Stimulated activated CD4-positive, alpha-beta T cell treated with anti-CD3 and anti-CD28 coated beads, Interleukin-15, amount 100 ng/mL, for 48 hours (primary cell): ENCODE data around the gene DNAJB6.

ENCODE experiments used
- DNase-seq, 2 donors: peaks; one replicate each; pipeline ENCODE4 v3.0.0-alpha.2; 2020; ENCODE audit warnings: low read depth in 2 of 2

DNAJB6 gene

DNA sequence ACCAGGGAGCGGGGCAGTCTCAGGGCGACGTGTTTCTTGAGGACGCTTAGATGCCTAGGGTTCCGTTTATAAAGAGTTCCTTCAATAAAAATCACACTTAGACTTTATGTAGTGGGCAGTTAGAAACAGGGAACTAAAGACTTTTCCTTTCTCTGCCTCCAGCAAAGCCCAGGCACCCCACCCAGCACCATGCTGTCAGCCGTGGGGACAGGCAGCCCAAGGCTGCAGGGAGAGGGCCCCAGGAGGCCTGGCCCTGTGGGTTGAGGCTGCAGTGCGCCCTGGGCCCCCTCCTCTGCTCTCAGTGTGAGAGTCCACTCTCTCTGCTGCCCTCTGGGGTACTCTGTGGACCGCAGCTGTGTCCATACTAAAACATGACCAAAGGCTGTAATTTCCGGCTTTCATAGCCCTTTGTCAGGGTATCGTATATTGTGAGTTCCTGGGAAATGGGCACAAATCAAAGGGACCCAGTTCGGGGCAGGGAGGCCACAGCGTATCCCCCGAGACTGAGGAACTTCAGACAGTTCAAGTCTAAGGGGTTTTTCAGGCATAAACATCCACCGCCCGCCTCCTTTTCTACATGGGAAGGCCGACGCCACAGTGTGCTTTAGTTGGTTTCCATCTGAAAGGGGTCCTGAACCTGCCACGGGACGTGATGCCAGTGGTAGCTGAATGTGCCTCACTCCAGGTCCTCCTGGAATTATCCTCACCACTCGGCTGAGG, 59.7 kb downstream of the DNAJB6 start:
- no peak for DNase-seq

GRCh38 chr7:157397036-157397720, 60.4 kb downstream of the DNAJB6 start:
- no peak for DNase-seq

- no peak for DNase-seq
Measured at GRCh38 chr7:157397731-157398691, 61.2 kb downstream of the DNAJB6 start.

- no peak for DNase-seq
Measured at GRCh38 chr7:157399086-157399687, 62.4 kb downstream of the DNAJB6 start.

- DNase-seq = no peak
Measured at GRCh38 chr7:157400171-157400860, 63.5 kb downstream of the DNAJB6 start.

DNA sequence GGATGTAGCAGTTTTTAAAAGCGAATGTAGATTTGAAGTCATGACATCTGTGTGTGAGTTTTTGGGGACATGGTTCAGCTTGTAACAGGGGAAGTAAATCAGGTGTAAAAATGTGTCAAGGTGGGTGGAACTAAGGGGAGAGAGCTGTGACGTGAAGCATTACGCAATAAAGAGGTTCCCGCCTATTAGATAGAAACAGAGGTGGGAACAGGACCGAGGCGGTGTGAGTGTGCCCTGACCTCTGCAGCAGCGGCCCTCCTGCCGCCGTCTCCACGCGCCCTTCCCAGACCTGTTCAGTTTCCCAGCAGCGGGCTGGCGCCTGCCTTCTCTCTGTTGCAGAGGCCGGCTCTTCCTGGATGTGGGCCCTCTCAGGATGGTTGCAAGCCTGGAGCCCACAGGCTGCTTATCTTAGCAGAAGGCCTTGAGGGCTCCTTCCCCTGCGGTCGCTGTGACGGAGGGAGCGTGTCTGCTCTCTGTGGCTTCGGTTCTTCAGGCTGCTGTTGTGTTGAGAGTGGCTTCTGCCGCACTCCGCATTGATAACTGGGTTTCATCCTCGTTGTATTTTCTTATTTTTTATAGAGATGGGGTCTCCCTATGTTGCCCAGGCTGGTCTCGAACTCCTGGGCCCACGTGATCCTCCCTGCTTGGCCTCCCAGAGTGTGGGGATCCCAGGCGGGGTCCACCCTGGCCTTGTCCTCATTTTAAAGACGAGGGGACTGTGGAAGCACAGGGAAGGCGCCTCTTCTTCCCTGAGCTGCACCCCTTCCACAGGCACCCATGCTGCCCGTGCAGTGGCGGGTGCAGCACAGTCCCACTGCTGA, 65.0 kb downstream of the DNAJB6 start:
- DNase-seq = no peak

GRCh38 chr7:157402388-157402703, 65.5 kb downstream of the DNAJB6 start:
- no peak for DNase-seq

DNA sequence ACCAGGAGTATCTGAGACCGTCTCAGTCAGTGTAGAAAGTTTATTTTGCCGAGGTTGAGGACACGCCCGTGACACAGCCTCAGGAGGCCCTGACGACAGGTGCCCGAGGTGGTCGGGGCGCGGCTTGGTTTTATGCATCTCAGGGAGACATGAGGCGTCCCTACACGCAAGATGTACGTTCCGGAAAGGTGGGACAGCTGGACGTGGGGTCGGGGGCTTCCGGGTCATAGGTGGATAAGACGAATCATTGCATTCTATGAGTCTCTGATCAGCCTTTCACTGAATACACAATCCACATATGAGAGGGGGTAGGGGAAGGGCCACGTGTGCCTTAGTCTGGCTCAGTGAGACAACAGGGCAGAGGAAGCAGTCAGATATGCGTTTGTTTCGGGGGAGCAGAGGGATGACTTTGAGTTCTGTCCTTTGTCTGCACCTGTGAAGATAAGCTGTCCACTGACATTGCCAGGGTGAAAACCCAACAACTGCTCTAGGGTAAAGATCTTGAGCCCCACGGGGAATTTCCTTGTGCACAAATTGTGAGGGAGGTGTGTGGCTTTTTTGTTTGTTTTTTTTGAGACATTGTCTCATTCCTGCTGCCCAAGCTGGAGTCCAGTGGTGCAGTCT, 66.2 kb downstream of the DNAJB6 start:
- DNase-seq = no peak

DNA sequence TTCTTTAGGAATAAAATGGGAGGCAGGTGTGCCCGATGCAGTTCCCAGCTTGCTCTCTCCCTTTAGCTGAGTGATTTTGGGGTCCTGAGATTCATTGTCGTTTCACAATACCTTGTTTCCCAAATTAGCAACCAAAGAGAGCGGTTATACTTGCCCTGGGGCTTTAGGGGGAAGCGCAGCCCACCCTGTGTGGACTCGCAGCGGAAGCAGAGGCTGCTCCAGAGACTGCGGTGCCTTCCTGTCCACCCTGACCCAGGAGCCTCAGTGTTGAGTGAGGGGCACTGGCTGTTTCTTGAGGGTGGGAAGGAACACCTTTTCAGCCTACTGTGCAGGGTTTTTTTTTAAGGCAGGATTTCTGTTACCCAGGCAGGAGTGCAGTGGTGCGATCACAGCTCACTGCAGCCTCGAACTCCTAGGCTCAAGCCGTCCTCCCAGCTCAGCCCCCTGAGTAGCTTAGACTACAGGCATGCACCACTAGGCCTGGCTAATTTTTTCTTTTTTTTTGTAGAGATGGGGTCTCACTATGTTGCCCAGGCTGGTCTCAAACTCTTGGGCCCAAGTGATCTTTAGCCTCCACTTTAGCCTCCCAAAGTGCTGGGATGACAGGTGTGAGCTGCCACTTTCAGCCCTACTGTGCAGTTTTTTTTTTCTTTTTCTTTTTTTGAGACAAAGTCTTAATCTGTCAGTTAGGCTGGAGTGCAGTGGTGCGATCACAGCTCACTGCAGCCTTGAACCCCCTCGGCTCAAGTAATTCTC, 67.0 kb downstream of the DNAJB6 start:
- no peak for DNase-seq

- peak; percentile 35 to 47 for DNase-seq
Measured at GRCh38 chr7:157404845-157405481, 68.2 kb downstream of the DNAJB6 start.

GRCh38 chr7:157405501-157405900, 68.7 kb downstream of the DNAJB6 start:
- DNase-seq = no peak

DNA sequence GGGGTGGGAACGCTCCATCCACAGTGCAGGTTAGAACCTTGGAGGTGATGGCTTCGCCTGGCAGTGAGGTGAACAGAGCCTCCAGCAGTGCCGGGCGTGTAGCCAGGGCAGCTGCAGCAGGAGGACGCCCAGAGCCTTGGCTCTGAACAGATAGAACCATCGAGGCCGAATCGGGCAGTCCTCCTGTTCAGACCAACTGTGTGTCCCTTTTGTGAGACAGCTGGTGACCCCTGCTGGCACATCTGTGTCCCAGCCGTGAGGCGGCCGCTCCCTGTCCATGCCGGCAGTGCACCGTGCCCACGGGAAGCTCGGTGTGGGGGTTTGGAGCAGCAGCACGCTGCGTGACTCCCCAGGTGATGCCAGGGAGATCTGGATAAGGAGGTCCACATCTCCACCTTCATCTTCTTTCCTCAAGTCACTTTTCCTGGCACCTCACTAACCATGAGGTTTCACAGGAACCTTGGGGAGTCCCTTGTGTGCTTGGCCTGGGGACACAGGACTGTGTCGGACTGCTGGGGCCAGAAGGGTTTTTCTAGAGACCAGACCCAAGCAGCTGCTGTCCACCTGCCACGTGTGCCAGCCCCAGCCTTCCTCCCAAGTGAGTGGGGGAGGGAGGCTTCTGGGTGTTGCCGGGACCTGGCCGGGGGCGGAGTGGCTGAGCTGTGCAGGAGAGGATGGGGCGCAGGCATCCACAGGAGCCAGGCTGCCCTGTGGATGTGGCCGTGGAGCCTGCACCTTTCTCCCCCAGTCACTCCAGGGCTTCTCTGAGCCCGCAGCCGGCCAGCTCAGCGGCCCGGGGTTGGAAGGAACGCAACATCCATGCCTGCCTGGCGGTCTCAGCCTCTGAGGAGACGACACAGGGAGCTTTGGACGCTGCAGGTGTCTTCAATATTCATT, 69.4 kb downstream of the DNAJB6 start:
- no peak for DNase-seq

- DNase-seq = no peak
Measured at GRCh38 chr7:157406971-157407370, 70.2 kb downstream of the DNAJB6 start.

DNA sequence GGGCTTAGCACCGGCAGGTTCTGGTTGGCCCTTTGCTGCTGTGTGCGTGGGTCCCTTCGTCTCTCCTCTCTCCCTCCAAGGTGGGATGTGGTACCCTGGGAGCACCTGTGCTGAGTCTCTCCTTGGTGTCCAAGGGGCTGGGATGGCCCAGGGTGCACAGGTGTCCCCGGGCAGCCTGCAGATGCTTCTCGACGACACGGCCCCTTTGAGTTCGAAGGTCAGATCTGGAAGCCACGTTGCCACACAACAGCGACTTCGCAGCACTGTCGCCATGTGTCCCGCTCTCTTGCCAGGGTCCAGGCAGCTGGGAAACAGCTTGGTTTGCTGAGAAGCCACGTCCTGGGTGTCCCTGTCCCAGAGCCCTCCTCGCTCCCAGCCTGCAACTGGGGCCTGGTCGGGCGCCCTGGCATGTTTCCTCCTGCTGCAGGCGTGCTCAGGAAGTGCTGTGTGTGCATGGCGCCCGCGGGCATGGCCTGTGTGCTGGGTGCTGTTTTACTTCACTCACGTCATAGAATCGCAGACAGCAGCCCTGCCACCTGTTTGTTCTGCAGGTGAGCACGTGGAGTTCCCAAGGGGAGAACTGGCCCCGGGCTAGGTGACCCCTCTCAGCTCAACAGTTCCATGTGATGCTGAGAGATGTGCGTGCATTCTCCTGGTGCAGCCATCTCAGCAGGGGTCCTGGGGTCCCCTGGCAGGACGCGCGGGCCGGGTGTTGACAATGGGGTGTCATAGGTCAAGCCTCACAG, 70.9 kb downstream of the DNAJB6 start:
- no peak for DNase-seq

GRCh38 chr7:157408258-157409101, 71.7 kb downstream of the DNAJB6 start:
- no peak for DNase-seq

DNA sequence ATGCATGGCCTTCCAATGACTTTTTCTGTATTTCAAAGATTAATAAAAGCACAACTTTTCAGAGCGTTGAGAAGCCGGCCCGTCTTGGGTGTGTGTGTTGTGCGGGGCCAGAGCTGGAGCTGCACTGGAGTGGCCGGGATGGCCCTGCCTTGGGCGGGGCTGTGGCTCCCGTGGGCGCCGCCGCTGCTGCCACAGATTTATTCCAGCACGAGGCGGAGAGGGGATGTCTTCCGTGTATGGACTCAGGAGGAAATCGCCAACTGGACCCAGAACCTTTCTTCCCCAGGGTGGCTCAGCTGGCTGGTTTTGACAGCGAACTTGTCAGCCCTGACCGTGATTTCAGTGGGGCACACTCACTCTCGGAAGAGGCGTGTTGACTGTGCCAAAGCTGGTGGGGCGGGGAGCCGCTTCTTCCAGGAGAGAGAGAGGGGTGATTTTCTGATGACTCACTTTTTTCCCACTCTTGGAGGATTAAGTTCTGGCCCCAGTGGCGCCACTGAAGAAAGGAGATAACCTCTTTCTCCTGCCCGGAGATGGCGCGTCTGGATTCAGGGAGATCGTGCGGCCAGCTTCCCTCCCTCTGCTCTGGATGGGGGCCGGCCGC, 72.4 kb downstream of the DNAJB6 start:
- DNase-seq = no peak
